Measurements from ENCODE around the gene CRTAC1.

Gene CRTAC1

GRCh38 chr10:97964748-97965147, 65.7 kb downstream of the CRTAC1 start:
- no peak for DNase-seq

- no peak for DNase-seq
Observed at GRCh38 chr10:97961945-97962344, 68.5 kb downstream of the CRTAC1 start.

- no peak for DNase-seq
Observed at GRCh38 chr10:97960269-97961056, 70.0 kb downstream of the CRTAC1 start.

GRCh38 chr10:97949462-97949861, 81.0 kb downstream of the CRTAC1 start:
- no peak for DNase-seq

- no peak for DNase-seq
Observed at GRCh38 chr10:97948822-97949221, 81.6 kb downstream of the CRTAC1 start.

GRCh38 chr10:97944772-97945171, 85.6 kb downstream of the CRTAC1 start:
- no peak for DNase-seq

- DNase-seq, result no peak
Observed at GRCh38 chr10:97943294-97943693, 87.1 kb downstream of the CRTAC1 start.

- no peak for DNase-seq
Observed at GRCh38 chr10:97940534-97940933, 89.9 kb downstream of the CRTAC1 start.

- no peak for DNase-seq
Observed at GRCh38 chr10:97939446-97939990, 90.9 kb downstream of the CRTAC1 start.

GRCh38 chr10:97937928-97938327, 92.5 kb downstream of the CRTAC1 start:
- no peak for DNase-seq

- no peak for DNase-seq
Observed at GRCh38 chr10:97937054-97937453, 93.4 kb downstream of the CRTAC1 start.

GRCh38 chr10:97936126-97936525, 94.3 kb downstream of the CRTAC1 start:
- DNase-seq, result no peak

GRCh38 chr10:97932932-97933530, 97.4 kb downstream of the CRTAC1 start:
- no peak for DNase-seq

- no peak for DNase-seq
Observed at GRCh38 chr10:97931041-97931440, 99.4 kb downstream of the CRTAC1 start.

GRCh38 chr10:97928897-97929296, 101.5 kb downstream of the CRTAC1 start:
- DNase-seq, result no peak

- no peak for DNase-seq
Observed at GRCh38 chr10:97927622-97928021, 102.8 kb downstream of the CRTAC1 start.

- DNase-seq, result no peak
Observed at GRCh38 chr10:97926055-97926454, 104.4 kb downstream of the CRTAC1 start.

GRCh38 chr10:97925308-97925938, 105.0 kb downstream of the CRTAC1 start:
- DNase-seq, result no peak

GRCh38 chr10:97924678-97925077, 105.7 kb downstream of the CRTAC1 start:
- DNase-seq, result no peak

- DNase-seq, result no peak
Observed at GRCh38 chr10:97923476-97923875, 106.9 kb downstream of the CRTAC1 start.

- no peak for DNase-seq
Observed at GRCh38 chr10:97923057-97923456, 107.4 kb downstream of the CRTAC1 start.

- DNase-seq, result no peak
Observed at GRCh38 chr10:97922022-97922758, 108.2 kb downstream of the CRTAC1 start.

- DNase-seq, result no peak
Observed at GRCh38 chr10:97921581-97922021, 108.8 kb downstream of the CRTAC1 start.

Measured in NCI-H524 treated with DMSO at 0.1 percent for 48 hours (cell line).